MV-4-11 (cell line): ENCODE results near the gene CCDC78.

Experiments
- DNase-seq: peaks from one replicate; lab custom pipeline; 2025; lab: John Stamatoyannopoulos, UW

The CCDC78 gene

DNA sequence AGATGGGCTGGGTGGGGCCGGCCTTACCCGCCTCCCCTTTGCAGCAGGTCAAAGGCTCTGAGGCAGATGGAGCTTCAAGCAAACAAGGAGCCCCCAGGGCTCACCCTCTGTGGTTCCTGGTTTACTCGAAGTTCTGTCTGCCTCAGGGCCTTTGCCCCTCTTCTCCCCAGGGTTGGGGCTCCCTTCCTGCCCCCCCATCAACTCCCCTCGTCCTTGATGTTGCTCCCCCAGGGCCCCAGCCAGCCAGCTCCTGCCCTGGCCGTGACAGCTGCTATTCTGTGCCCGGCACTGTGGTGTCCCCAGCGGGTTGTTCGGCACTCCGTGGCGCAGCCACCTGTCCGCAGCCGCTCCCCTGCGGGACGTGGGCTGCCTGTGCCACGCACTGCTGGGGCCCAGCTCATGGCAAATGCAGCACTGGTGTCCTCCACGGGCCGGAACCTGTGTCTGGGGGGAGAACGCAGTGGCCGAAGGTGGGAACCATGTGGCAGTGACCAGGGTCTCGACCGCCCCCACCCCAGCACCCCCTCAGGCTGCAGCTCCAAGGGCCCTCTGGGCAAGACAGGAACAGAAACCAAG lies 15.7 kb downstream of the CCDC78 start:
- DNase-seq = no peak

DNA sequence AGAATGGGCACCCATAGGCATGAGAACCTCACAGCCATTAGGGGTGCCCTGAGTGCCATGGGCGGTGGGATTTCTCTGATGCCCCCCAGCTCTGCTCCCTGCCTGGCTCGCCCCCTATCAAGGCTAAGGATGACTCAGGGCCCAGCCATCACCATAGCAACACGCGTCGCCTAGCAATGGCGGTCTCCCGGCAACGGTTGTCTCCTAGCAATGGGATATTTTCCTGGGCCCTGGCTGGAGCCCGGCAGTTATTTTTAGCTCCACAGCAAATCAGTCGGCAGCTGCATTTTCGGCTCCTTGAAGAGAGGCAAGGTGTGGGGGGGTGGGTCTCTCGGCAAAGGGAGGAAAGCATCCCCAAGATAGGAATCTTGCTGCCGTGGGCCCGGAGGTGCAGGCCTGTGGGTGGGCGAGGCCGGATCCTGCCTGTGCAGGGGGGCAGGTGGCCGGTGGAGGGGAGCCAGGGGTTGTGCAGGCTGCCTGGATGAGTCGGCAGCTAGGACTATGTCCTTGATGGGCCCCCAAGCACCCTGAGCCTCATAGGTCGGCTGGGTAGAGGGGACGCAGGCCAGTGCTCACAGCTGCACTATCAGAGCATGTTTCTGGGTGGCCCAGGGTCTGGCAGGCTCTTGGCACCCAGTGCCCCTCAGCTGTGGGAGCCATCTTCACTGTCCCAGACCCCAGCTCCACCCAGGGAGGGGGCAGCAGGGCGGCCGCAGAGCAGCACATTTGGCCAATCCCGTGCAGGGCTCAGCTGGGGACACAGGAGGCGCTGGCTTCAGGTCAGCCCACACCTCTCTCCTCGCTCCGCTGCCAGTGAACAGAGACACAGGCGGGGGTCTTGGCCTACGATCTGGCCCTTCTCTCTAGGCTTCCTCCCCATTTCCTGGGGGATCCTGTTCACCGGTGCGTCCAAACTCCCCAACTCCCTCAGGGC lies 16.4 kb downstream of the CCDC78 start:
- DNase-seq = peak; percentile 60

DNA sequence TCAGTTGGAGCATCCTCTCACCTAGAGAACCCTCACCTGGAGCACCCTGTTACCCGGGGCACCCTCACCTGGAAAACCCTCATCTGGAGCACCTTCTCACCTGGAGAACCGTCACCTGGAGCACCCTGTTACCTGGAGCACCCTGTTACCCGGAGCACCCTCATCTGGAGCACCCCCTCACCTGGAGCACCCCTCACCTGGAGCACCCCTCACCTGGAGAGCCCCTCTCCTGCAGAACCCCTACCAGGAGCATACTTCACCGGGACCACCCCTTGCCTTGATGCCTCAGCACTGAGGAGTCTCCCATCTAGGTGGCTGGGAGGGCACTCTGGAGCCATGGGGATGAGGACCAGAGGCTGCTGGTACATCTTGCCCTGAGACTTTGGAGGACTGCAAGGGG lies 17.3 kb downstream of the CCDC78 start:
- DNase-seq = no peak

DNA sequence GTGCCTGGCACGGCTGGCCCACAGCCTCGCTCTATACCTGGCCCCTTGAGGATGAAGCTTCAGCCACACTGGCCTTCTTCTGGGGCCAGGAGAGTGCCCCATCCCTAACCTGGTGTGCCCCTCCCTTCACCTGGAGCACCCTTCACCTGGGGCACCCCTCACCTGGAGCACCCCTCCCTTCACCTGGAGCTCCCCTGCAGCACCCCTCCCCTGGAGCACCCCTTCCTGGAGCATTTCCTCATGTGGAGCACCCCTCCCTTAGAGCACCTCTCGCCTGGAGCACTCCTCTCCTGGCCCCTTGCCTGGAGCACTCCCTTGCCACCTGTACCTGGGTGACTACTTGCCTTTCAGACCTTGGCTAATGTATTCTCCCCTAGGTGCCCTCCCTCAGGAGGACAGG lies 18.2 kb downstream of the CCDC78 start:
- no peak for DNase-seq

DNA sequence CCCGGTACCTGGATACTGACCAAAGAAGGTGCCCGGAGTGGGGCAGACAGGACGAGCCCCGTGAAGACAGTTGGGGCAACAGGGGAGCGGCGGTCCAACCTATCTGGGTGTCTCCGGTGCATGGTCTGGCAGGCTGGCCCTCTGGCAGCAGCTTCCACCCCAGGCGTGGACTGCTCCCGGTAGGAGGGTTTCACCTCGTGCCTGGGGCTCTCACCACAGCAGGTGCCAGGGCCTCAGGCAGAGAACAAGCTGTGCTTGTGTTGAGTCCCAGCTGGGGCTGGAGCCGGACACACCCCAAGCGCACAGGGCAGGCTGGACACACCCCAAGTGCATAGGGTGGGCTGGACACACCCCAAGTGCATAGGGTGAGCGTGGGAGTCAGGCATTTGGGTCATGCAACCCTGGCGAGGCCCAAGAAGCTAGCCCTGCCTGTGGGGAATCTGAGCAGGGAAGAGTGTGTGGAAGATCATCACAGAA lies 19.1 kb downstream of the CCDC78 start:
- no peak for DNase-seq

DNA sequence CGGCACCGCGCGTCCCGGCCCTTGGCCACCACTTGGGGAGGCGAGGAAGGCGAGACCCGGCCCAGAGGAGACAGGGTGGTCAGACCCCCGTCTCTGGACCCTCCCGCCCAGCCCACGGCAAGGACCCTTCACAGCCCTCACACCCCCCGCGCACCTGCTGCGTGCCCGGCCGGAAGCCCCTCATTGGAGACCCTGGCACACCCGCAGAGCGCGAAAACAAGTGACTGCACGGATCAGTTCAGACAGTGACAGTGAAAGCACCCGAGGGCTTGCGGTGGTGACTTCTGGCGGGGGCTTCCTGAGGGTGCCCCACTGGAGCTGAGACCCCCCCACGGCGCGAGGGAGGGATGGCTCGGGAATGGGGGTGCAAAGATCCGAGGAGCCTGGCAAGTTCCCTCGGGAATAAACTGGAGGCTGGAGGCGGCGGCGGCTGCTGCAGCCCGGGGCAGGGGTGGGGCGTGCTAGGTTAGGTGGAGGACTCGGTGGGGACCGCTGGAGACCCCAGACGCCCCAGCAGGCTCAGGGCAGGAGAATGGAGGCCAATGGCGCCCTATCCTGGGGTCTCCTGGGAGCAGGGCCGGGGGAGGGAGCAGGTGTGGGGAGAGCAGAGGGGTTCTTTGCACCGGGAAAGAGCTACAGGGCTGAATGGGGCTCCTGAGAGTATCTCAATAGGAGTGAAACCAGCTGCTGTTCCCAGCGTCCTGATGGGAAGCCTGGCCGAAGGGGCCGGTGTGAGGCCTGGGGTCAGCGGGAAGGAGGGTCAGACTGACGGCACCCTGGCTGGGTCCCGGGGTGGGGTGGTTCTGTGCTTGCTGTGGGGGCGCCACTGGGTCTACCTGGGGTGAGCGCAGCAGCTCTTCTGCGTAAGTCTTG lies 19.8 kb downstream of the CCDC78 start:
- no peak for DNase-seq

DNA sequence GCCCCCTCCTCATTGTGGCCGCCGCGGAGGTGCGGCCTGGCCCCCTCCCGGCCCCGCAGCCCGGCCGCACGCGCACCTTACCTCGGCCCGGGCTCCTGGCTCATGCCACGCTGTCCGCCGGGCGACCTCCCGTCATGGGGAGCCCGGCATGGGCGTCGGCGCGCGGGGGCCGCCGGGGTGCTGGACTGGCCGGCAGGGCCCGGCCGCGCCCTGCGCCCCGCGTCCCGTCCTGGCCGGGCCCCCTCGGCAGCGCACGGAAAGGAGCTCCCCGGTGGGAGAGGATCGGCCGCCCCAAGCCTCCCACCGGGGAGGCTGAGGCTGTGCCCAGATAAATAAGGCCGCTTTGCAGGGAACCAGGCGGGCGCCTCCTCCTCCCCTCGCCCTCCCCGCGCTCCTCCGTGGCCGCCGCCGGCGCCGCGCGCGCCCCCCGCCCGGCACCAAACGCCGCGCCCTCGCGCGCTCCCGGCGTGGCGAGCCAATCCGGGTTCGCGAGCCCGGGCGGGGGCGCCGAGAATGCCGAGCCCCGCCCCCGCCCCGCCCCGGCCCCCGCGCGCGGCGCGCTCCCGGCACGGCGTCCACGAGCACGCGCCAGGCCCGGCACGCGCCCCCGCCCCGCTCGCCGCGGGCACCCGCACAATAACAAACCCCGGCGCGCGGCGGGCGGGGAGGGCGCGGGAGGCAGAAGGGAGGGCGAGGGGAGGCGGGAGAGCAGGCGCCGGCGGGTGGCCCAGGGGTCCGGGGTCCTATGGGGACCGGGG lies 20.6 kb downstream of the CCDC78 start, which contains the start of gene FBXL16:
TSS of gene FBXL16 (minus strand) at position 371 of the 758 bp plus-strand sequence. CDS start 8,396 bp downstream, outside the sequence.
- no peak for DNase-seq

DNA sequence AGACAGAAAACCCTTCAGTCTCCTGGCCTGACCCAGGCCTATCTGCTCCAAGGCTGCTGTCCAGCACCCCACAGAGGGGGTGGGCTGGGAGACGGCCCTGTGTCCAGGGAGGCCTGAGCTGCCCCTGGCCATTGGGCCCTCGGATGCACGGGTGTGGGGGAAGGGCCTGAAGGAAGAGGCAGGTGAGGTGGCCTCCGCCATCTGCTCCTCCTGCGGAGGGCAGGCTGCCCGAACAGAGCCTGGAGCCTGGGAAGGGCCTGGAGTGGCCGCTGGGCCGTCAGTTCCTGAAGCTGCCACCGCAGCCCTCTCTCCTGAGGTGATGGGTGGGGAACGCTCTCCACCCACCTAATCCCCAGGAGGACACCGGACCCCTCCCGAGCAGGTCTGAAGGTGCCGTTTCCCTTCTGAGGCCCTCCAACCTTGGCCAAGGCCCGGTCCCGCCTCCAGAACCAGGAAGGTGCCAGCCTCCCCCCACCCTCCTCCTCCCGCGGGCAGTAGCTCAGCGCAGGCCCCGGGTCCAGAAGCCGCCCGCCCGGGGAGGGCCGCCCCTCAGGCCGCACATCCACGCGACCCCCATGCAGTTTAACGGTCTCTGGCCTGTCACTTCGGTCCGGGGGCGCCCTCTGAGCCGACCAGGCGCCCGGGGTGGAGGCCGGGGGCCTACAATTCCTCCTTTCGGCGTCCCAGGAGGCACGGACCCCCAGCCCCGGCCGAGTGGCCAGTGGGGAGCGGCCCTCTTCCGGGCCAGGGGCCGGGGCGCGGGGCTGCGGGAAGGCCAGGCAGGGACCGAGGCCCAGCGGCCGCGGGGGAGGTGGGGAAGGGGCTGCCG lies 21.5 kb downstream of the CCDC78 start:
- DNase-seq = no peak

DNA sequence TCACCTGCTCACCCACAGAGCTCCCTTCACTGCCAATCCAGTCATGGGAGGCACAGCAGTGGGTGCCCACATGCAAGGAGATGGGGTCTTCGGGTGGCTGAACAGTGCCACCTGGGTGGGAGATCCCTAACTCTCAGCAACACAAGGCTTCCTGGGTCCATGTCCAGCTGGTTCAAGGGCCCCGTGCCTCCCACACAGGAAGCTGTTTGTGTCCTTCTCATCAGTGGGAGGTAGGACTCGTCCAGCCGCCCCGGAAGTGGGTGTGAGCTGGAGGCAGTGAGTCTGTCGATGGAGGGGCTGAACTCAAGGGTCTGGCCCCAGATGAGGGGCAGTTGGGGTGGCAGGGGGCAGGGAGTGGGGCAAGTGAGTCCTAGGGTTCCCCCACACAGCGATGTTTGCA lies 22.2 kb downstream of the CCDC78 start:
- no peak for DNase-seq

DNA sequence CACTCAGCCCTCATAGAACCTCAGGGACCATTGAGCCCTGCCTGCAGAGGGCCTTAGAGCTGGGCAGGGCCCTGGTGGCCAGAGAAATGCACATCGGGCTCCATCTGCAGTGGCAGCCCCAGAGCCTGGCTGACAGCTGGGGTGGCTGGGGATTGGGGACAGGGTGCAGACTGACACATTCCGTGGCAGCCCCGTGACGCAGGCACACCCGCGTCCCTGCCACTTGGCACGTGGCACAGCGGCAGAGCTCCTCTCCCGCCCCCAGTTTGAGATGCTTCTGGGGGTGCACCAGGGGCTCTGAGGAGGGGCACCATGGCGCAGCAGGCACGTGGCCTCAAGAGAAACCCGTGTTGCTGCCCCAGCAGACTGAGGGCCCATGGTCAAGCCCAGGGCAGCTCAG lies 22.8 kb downstream of the CCDC78 start:
- no peak for DNase-seq

DNA sequence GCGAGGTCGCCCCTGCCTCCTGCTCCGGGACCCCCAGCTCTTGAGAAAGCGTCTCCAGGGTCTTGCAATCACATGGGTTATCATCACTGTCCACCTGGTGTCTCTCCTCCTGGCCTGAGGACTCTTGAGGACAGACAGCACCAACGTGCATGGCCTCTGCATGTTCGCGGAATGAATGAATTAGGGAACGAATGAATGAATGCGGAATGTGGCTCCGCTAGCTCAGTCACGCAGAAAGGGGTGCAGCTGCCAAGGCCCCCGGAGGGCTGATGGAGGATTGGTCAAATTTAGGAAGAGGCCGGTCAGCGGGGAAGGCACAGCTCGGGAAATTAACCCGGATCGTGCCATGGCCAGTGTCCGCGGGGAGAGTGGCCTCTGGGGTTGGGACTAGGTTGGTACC lies 23.9 kb downstream of the CCDC78 start:
- DNase-seq = no peak

DNA sequence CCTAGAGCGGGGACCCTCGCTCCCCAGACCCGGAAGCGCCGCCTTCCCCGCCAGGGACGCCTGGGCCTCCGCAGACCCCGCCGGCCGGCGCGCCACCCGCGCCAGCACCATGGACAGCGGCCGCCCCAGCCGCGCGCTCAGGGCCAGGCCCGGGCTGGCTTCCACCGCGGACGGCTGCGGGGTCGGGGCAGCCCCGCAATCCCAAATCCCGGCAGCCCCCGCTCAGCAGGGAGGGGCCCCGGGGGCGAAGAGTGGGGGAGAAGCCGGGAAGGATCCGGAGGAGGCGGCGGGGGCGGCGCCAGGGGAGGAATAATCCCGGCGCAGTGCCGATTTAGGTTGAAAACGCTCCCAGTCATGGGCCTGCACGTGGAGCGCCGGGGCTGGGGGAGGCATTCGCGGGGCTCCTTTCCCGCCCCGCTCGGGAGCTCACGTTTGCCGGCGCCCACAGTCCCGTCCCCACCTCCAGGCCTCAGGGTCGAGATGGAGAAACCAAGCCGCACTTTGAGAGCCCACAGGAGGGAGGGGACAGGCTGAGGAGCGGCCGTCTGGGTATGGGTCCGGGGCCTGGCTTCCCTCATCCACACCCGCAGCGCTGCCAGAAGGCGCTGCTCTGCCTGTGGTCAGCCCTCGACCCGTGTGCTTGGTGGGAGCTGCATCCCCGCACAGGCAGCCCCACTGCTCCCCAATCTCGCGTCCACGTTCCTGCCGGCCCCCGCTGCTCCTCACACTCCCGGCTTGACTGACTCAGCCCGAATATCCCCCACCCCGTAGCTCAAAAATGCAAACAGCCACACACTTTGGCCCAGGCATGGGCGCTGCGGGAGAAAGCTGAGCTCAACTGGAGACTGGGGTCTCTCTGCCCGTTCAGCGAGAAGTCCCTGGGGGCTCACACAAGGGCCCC lies 25.3 kb downstream of the CCDC78 start:
- DNase-seq = no peak

DNA sequence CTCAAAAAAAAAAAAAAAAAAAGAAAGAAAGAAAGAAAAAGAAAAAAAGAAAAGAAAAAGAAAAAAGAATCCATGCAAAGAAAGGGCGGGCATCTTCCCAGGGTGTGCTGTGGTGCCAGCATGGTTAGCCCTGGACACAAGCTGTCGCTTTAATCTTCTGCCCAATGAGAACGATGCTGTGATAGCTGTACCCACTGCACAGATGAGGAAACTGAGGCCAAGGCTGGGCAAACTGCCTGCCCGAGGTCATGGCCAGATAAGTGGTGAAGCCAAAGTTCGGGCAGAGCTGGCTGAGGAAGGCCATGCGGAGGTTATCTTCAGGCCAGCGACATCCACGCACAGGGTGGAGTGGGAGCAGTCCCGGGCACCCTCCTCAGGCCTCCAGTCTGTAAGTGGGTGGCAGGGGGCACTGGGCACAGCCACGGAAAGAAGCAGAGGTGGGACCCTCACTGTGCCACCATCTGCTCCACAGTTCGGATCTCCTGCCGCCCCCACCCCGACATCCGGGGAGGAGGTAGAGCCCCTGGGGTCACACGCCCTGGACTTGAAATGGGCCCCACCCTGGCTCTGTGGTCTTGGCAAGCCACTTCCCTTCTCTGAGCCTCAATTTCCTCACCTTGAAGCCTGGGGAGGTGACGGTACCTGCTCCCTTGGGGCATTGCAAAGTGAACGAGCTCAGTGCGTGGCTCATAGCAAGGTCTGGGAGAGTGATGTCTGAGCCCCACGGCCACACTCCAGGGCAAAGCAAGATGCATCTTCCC lies 27.2 kb downstream of the CCDC78 start:
- no peak for DNase-seq

DNA sequence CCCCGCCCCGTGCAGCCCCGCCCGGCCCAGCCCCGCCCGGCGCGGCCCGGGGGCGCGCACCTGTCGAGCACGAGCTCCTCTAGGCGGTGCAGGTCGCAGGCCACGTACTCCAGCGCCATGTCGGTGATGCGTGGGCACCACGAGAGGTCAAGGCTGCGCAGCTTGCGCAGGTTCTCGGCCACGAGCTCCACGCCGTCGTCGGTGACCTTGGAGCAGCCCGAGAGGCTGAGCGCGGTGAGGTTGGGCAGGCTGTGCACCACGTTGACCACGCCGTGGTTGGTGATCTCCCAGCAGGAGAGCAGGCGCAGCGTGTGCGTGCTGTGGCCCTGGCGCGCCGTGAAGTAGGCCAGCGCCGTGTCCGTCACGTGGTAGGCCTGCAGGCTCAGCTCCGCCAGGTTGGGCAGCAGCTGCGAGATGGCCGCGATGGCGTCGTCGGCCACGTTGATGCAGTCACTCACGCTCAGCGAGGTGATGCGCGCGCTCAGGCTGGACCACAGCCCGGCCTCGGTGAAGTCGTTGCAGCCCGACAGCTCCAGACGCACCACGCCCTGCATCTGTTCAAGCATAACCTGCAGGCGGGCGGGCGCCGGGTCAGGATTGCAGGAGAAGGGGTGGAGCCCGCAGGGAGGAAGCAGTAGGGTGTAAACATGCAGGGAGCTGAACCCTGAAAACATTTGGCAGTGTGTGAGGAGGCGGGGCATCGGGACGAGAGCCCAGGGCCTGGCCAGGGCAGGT lies 30.7 kb downstream of the CCDC78 start:
- no peak for DNase-seq

DNA sequence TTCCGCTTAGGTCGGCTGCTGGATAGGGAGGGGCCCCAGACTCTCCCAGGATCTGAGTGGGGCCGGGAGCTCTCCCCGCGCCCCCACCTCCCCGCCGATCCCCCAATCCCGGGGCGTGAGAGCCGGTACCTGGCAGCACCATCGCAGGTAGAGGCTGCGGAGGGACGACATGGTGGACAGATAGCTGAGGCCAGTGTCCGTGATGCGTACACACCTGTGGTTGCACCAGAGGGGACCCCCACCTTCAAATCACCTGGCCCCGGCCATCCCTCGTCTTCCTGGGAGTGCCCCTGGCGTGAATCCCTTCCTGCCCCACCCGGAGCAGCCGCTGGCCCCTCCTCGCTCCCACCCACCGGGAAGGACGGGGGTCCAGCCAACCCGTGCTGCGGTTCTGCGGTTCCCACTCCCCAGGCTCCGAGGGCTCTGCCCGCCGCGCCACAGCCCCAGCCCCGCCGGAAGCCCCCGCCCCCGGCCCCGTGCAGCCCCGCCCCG lies 31.3 kb downstream of the CCDC78 start:
- no peak for DNase-seq

DNA sequence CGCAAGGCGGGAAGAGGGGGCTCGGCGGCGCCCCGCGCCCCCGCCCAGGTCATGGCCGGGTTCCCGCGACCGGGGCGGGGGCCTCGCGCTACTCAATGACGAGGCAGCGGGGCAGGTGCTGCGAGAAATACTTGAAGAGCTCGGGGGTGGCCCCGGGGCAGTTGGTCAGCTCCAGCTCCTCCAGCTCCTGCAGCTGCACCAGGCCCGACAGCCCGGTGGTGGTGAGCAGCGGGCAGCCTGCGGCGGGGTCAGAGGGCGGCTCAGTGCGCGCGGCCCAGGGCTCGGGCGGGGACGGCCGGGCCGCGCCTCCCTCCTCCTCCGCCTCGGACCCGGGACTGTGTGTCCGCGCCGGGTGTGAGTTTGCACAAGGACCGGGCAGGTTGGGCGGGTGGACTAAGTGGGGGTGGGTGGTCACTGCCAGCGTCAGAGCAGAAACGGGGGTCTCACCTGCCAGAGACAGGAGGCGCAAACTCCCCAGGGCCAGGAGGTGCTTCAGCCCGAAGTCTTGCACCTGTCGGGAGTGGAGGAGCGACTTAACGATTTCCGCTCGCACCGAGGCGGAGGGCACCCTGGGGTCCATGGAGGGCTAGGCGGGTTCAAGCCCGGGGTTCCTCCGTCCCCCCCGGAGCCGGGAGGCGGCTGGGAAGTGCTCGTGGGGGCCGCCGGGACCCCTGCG lies 31.9 kb downstream of the CCDC78 start:
- DNase-seq = no peak

DNA sequence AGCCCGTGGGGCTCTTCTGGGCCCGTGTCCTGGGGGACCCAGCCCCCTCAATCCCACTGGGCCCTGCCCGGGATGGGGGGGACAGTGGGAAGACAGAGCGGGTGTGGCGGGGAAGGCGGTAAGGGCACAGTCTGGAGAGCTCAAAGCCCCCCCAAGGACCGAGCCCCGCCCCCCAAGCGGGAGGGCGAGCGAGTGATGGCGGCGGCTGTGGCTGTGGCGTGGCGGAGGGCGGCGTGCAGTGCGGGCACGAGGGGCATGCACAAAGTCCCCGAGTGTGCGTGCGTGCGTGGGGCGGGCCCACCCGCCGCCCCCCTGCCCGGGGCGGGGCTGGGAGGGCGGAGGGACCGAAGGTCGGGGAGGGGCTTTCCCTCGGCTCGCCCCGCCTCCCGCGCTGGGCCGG lies 32.5 kb downstream of the CCDC78 start:
- no peak for DNase-seq
